Panc1 (cell line): Measurements from ENCODE around the gene ROBO1.

ENCODE experiments used
- POLR2AphosphoS5 ChIP-seq: IDR thresholded peaks from 2 replicates; pipeline ENCODE4 v1.6.1; 2012; ENCODE audit warnings: mild to moderate bottlenecking, low read depth, low read length, moderate library complexity
- SIN3A ChIP-seq: IDR thresholded peaks from 2 replicates; pipeline ENCODE4 v1.6.1; 2012; ENCODE audit warnings: low read depth, mild to moderate bottlenecking, low read length, moderate library complexity, borderline replicate concordance; ENCODE audit not compliant: insufficient read depth
- TCF7L2 ChIP-seq: IDR thresholded peaks from 2 replicates; pipeline ENCODE4 v1.6.1; 2011; ENCODE audit warnings: mild to moderate bottlenecking, low read depth, low read length, inconsistent platforms
- TF ChIP-seq, protein P1 (sequence below): fragments of 450-650 bp; IDR thresholded peaks from 2 replicates; pipeline ENCODE4 v1.5.1; 2017; ENCODE audit warnings: mild to moderate bottlenecking
- TF ChIP-seq, protein P2 (sequence below), 2 experiments: IDR thresholded peaks; 2 replicates each; pipeline ENCODE4 v1.6.1; 2011 to 2012; ENCODE audit warnings: low read depth in 2 of 2, control low read depth in 1 of 2, low read length in 1 of 2, mild to moderate bottlenecking in 1 of 2, moderate library complexity in 1 of 2; ENCODE audit not compliant: insufficient read depth in 1 of 2

- TF ChIP-seq, protein P1, sequence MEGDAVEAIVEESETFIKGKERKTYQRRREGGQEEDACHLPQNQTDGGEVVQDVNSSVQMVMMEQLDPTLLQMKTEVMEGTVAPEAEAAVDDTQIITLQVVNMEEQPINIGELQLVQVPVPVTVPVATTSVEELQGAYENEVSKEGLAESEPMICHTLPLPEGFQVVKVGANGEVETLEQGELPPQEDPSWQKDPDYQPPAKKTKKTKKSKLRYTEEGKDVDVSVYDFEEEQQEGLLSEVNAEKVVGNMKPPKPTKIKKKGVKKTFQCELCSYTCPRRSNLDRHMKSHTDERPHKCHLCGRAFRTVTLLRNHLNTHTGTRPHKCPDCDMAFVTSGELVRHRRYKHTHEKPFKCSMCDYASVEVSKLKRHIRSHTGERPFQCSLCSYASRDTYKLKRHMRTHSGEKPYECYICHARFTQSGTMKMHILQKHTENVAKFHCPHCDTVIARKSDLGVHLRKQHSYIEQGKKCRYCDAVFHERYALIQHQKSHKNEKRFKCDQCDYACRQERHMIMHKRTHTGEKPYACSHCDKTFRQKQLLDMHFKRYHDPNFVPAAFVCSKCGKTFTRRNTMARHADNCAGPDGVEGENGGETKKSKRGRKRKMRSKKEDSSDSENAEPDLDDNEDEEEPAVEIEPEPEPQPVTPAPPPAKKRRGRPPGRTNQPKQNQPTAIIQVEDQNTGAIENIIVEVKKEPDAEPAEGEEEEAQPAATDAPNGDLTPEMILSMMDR: no peak
- no peak for TF ChIP-seq POLR2AphosphoS5
- TF ChIP-seq TCF7L2: no peak
- no peak for TF ChIP-seq SIN3A
- TF ChIP-seq, protein P2, sequence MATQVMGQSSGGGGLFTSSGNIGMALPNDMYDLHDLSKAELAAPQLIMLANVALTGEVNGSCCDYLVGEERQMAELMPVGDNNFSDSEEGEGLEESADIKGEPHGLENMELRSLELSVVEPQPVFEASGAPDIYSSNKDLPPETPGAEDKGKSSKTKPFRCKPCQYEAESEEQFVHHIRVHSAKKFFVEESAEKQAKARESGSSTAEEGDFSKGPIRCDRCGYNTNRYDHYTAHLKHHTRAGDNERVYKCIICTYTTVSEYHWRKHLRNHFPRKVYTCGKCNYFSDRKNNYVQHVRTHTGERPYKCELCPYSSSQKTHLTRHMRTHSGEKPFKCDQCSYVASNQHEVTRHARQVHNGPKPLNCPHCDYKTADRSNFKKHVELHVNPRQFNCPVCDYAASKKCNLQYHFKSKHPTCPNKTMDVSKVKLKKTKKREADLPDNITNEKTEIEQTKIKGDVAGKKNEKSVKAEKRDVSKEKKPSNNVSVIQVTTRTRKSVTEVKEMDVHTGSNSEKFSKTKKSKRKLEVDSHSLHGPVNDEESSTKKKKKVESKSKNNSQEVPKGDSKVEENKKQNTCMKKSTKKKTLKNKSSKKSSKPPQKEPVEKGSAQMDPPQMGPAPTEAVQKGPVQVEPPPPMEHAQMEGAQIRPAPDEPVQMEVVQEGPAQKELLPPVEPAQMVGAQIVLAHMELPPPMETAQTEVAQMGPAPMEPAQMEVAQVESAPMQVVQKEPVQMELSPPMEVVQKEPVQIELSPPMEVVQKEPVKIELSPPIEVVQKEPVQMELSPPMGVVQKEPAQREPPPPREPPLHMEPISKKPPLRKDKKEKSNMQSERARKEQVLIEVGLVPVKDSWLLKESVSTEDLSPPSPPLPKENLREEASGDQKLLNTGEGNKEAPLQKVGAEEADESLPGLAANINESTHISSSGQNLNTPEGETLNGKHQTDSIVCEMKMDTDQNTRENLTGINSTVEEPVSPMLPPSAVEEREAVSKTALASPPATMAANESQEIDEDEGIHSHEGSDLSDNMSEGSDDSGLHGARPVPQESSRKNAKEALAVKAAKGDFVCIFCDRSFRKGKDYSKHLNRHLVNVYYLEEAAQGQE (IDR thresholded peaks at IDR 0.05; ENCODE audit: insufficient read depth in 1 of 2, low read depth in 2 of 2, low read length in 1 of 2): no peak
Measured at GRCh38 chr3:79310016-79310415, 457.8 kb downstream of the ROBO1 start.
